ENCODE results near the gene GORASP1.

Gene GORASP1

DNA sequence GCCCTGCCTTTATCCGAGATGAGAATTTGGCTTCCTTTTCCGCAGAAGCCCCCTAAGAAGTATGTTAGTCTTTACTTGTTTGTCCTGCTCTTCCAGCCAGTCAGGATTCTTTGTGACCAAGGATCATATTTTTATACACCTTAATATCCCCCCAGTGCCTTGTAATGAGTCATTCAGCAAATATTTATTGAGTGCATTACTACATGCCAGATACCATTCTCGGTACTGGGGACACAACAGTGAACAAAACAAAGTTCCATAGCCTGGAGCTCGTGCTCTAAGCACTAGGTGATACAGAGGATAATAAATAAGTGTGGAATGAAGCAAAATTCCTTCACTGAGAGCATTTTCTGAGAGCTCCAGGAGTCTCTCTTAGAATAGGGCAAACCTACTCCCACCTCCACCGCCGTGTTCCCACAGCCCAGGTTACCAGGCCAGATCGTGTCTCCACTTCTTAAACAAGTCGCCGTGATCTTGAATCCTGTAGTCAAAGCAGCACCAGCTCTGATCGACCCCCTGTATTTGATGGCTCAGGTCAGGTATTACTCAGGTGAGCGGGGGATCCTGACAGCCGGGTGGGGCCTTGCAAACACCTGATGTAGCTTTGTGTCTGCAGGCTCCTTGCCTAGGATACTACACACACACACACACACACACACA lies 18.5 kb upstream of the GORASP1 start:
- H3K9me3 ChIP-seq (ENCODE audit: control insufficient read depth in 1 of 2, low read length in 2 of 2): no peaks in the 10 kb centered on the region
- H3K27ac ChIP-seq (ENCODE audit: low read depth, low read length): no peak overlapping the region
- no peak overlapping the region for H3K4me3 ChIP-seq (ENCODE audit: low read depth in 1 of 2, low read length in 2 of 2)
- H3K9ac ChIP-seq (ENCODE audit: low read depth in 1 of 2, low read length in 2 of 2): peak overlapping the region; percentile 10 to 15
- peaks cover 16 to 18% of the 10 kb centered on the region in 2 donors for H3K4me1 ChIP-seq (ENCODE audit: control insufficient read depth in 1 of 2, insufficient read depth in 2 of 2, low read length in 2 of 2)
- H3K27me3 ChIP-seq (ENCODE audit: control insufficient read depth in 1 of 2, insufficient read depth in 2 of 2, low read length in 2 of 2): no peaks in the 10 kb centered on the region
- H3K36me3 ChIP-seq (ENCODE audit: control insufficient read depth in 1 of 2, insufficient read depth in 2 of 2, low read length in 2 of 2): no peaks in the 10 kb centered on the region

GRCh38 chr3:39124876-39125840 lies 17.7 kb upstream of the GORASP1 start:
- no peaks in the 10 kb centered on the region for H3K27me3 ChIP-seq (ENCODE audit: control insufficient read depth in 1 of 2, insufficient read depth in 2 of 2, low read length in 2 of 2)
- no peak overlapping the region for H3K4me3 ChIP-seq (ENCODE audit: low read depth in 1 of 2, low read length in 2 of 2)
- H3K9me3 ChIP-seq (ENCODE audit: control insufficient read depth in 1 of 2, low read length in 2 of 2): no peaks in the 10 kb centered on the region
- peak overlapping the region in 1 of 2 donors; percentile 1 for H3K9ac ChIP-seq (ENCODE audit: low read depth in 1 of 2, low read length in 2 of 2)
- no peak overlapping the region for H3K27ac ChIP-seq (ENCODE audit: low read depth, low read length)
- no peaks in the 10 kb centered on the region for H3K36me3 ChIP-seq (ENCODE audit: control insufficient read depth in 1 of 2, insufficient read depth in 2 of 2, low read length in 2 of 2)
- H3K4me1 ChIP-seq (ENCODE audit: control insufficient read depth in 1 of 2, insufficient read depth in 2 of 2, low read length in 2 of 2): peaks cover 16 to 18% of the 10 kb centered on the region in 2 donors

- H3K27ac ChIP-seq (ENCODE audit: low read depth, low read length): no peak overlapping the region
- no peaks in the 10 kb centered on the region for H3K9me3 ChIP-seq (ENCODE audit: control insufficient read depth in 1 of 2, low read length in 2 of 2)
- no peaks in the 10 kb centered on the region for H3K27me3 ChIP-seq (ENCODE audit: control insufficient read depth in 1 of 2, insufficient read depth in 2 of 2, low read length in 2 of 2)
- H3K4me3 ChIP-seq (ENCODE audit: low read depth in 1 of 2, low read length in 2 of 2): no peak overlapping the region
- H3K36me3 ChIP-seq (ENCODE audit: control insufficient read depth in 1 of 2, insufficient read depth in 2 of 2, low read length in 2 of 2): no peaks in the 10 kb centered on the region
- H3K9ac ChIP-seq (ENCODE audit: low read depth in 1 of 2, low read length in 2 of 2): no peak overlapping the region
- H3K4me1 ChIP-seq (ENCODE audit: control insufficient read depth in 1 of 2, insufficient read depth in 2 of 2, low read length in 2 of 2): peaks cover 16 to 18% of the 10 kb centered on the region in 2 donors
Observed at GRCh38 chr3:39122813-39123212, 15.4 kb upstream of the GORASP1 start.

GRCh38 chr3:39121621-39122020 lies 14.2 kb upstream of the GORASP1 start:
- Histone ChIP-seq H3K4me3 (ENCODE audit: low read depth in 1 of 2, low read length in 2 of 2) (no peak overlapping the region), H3K9ac (ENCODE audit: low read depth in 1 of 2, low read length in 2 of 2) (no peak overlapping the region), H3K27me3 (ENCODE audit: control insufficient read depth in 1 of 2, insufficient read depth in 2 of 2, low read length in 2 of 2) (no peaks in the 10 kb centered on the region), H3K27ac (ENCODE audit: low read depth, low read length) (no peak overlapping the region), H3K9me3 (ENCODE audit: control insufficient read depth in 1 of 2, low read length in 2 of 2) (no peaks in the 10 kb centered on the region), H3K36me3 (ENCODE audit: control insufficient read depth in 1 of 2, insufficient read depth in 2 of 2, low read length in 2 of 2) (no peaks in the 10 kb centered on the region), H3K4me1 (ENCODE audit: control insufficient read depth in 1 of 2, insufficient read depth in 2 of 2, low read length in 2 of 2) (peaks cover 13% of the 10 kb centered on the region in 2 donors)

GRCh38 chr3:39118931-39119660 lies 11.7 kb upstream of the GORASP1 start:
- Histone ChIP-seq H3K9ac (ENCODE audit: low read depth in 1 of 2, low read length in 2 of 2) (no peak overlapping the region), H3K36me3 (ENCODE audit: control insufficient read depth in 1 of 2, insufficient read depth in 2 of 2, low read length in 2 of 2) (no peaks in the 10 kb centered on the region), H3K27ac (ENCODE audit: low read depth, low read length) (no peak overlapping the region), H3K27me3 (ENCODE audit: control insufficient read depth in 1 of 2, insufficient read depth in 2 of 2, low read length in 2 of 2) (no peaks in the 10 kb centered on the region), H3K9me3 (ENCODE audit: control insufficient read depth in 1 of 2, low read length in 2 of 2) (no peaks in the 10 kb centered on the region), H3K4me1 (ENCODE audit: control insufficient read depth in 1 of 2, insufficient read depth in 2 of 2, low read length in 2 of 2) (no peaks in the 10 kb centered on the region), H3K4me3 (ENCODE audit: low read depth in 1 of 2, low read length in 2 of 2) (no peak overlapping the region)

DNA sequence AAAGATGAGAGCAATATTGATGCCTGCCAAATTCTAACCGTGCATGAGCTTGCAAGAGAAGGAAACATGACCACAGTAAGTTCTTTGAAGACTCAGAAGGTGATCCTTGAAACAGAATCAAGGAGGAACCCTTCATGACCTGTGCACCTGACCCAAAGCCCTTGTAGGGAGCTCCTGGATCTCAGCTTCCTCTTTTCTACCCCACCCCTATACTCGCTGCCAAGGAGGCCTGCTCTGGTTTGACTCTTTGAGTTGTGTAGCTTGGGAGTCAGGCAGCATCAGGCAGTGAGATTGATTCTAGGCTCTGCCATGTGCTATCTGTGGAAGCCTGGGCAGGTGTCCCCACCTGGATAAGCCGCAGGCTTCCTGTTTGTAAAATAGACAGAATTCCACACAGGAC lies 10.7 kb upstream of the GORASP1 start:
- H3K4me1 ChIP-seq (ENCODE audit: control insufficient read depth in 1 of 2, insufficient read depth in 2 of 2, low read length in 2 of 2): no peaks in the 10 kb centered on the region
- no peak overlapping the region for H3K9ac ChIP-seq (ENCODE audit: low read depth in 1 of 2, low read length in 2 of 2)
- no peak overlapping the region for H3K27ac ChIP-seq (ENCODE audit: low read depth, low read length)
- no peaks in the 10 kb centered on the region for H3K36me3 ChIP-seq (ENCODE audit: control insufficient read depth in 1 of 2, insufficient read depth in 2 of 2, low read length in 2 of 2)
- no peaks in the 10 kb centered on the region for H3K9me3 ChIP-seq (ENCODE audit: control insufficient read depth in 1 of 2, low read length in 2 of 2)
- H3K4me3 ChIP-seq (ENCODE audit: low read depth in 1 of 2, low read length in 2 of 2): no peak overlapping the region
- H3K27me3 ChIP-seq (ENCODE audit: control insufficient read depth in 1 of 2, insufficient read depth in 2 of 2, low read length in 2 of 2): no peaks in the 10 kb centered on the region

- Histone ChIP-seq H3K4me3 (ENCODE audit: low read depth in 1 of 2, low read length in 2 of 2) (no peak overlapping the region), H3K9ac (ENCODE audit: low read depth in 1 of 2, low read length in 2 of 2) (no peak overlapping the region), H3K4me1 (ENCODE audit: control insufficient read depth in 1 of 2, insufficient read depth in 2 of 2, low read length in 2 of 2) (no peaks in the 10 kb centered on the region), H3K27me3 (ENCODE audit: control insufficient read depth in 1 of 2, insufficient read depth in 2 of 2, low read length in 2 of 2) (no peaks in the 10 kb centered on the region), H3K9me3 (ENCODE audit: control insufficient read depth in 1 of 2, low read length in 2 of 2) (no peaks in the 10 kb centered on the region), H3K36me3 (ENCODE audit: control insufficient read depth in 1 of 2, insufficient read depth in 2 of 2, low read length in 2 of 2) (no peaks in the 10 kb centered on the region), H3K27ac (ENCODE audit: low read depth, low read length) (no peak overlapping the region)
Observed at GRCh38 chr3:39115870-39116269, 8.4 kb upstream of the GORASP1 start.

DNA sequence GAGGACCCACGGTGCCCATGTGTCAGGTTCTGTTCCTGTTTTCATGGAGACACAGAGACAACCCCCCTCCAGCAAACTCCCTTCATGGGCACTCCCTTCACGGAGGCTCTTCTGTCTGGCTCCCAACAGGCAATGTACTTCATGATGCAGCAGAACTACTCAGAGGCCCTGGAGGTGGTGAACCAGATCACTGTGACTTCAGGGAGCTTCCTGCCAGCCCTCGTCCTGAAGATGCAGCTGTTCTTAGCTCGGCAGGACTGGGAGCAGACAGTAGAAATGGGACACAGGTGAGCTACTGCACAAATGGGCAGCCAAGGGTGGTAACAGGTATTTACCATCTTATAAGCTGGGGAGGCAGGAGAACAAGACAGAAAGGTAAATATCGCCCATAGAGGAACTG lies 7.0 kb upstream of the GORASP1 start:
- Histone ChIP-seq H3K27me3 (ENCODE audit: control insufficient read depth in 1 of 2, insufficient read depth in 2 of 2, low read length in 2 of 2) (no peaks in the 10 kb centered on the region), H3K9ac (ENCODE audit: low read depth in 1 of 2, low read length in 2 of 2) (no peak overlapping the region), H3K36me3 (ENCODE audit: control insufficient read depth in 1 of 2, insufficient read depth in 2 of 2, low read length in 2 of 2) (no peaks in the 10 kb centered on the region), H3K4me1 (ENCODE audit: control insufficient read depth in 1 of 2, insufficient read depth in 2 of 2, low read length in 2 of 2) (no peaks in the 10 kb centered on the region), H3K27ac (ENCODE audit: low read depth, low read length) (no peak overlapping the region), H3K9me3 (ENCODE audit: control insufficient read depth in 1 of 2, low read length in 2 of 2) (no peaks in the 10 kb centered on the region), H3K4me3 (ENCODE audit: low read depth in 1 of 2, low read length in 2 of 2) (no peak overlapping the region)

DNA sequence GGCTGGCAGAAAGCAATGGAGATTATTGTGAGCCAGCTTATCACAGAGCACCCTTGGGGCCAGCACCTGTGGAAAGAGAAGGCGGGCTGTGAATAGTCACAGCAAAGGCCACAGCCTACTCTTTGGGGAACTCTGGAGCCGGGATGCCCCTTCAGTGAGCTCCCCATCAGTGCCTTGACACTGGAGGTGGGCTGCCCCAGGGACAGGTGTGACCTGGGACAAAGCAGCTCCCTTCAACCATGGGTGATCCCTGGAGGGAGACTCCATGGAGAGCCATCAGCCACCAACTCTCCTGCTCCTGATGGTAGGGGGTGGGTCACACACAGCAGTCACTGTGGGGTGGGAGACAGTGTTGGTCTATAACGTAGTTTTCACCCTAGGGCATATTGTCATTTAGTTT lies 5.9 kb upstream of the GORASP1 start:
- Histone ChIP-seq H3K27ac (ENCODE audit: low read depth, low read length) (no peak overlapping the region), H3K9me3 (ENCODE audit: control insufficient read depth in 1 of 2, low read length in 2 of 2) (no peaks in the 10 kb centered on the region), H3K27me3 (ENCODE audit: control insufficient read depth in 1 of 2, insufficient read depth in 2 of 2, low read length in 2 of 2) (no peaks in the 10 kb centered on the region), H3K9ac (ENCODE audit: low read depth in 1 of 2, low read length in 2 of 2) (no peak overlapping the region), H3K4me3 (ENCODE audit: low read depth in 1 of 2, low read length in 2 of 2) (no peak overlapping the region), H3K4me1 (ENCODE audit: control insufficient read depth in 1 of 2, insufficient read depth in 2 of 2, low read length in 2 of 2) (peaks cover 2 to 7% of the 10 kb centered on the region in 2 donors), H3K36me3 (ENCODE audit: control insufficient read depth in 1 of 2, insufficient read depth in 2 of 2, low read length in 2 of 2) (no peaks in the 10 kb centered on the region)

DNA sequence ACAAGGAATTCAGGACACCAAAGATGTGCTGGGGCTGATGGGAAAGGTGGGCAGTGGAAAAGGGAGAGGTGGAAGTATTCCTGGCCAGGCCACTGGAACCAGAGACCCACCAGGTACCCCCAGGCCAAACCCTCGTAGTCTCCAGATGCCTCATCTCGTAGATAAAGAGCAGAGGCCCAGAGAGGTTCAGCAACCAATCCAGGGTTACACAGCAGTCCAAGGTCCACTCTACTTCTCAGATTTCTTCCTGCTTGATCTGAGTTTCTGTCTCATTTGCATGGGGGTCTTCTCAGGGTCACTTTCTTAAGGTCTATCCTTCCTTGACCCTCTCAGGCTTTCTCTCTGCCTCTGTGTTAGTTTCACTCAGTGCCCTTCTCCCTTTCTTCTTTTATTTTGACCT lies 5.1 kb upstream of the GORASP1 start:
- H3K27me3 ChIP-seq (ENCODE audit: control insufficient read depth in 1 of 2, insufficient read depth in 2 of 2, low read length in 2 of 2): no peaks in the 10 kb centered on the region
- H3K4me3 ChIP-seq (ENCODE audit: low read depth in 1 of 2, low read length in 2 of 2): no peak overlapping the region
- no peaks in the 10 kb centered on the region for H3K9me3 ChIP-seq (ENCODE audit: control insufficient read depth in 1 of 2, low read length in 2 of 2)
- H3K27ac ChIP-seq (ENCODE audit: low read depth, low read length): no peak overlapping the region
- no peaks in the 10 kb centered on the region for H3K36me3 ChIP-seq (ENCODE audit: control insufficient read depth in 1 of 2, insufficient read depth in 2 of 2, low read length in 2 of 2)
- no peak overlapping the region for H3K9ac ChIP-seq (ENCODE audit: low read depth in 1 of 2, low read length in 2 of 2)
- H3K4me1 ChIP-seq (ENCODE audit: control insufficient read depth in 1 of 2, insufficient read depth in 2 of 2, low read length in 2 of 2): peaks cover 8 to 13% of the 10 kb centered on the region in 2 donors

All from duodenal mucosa (tissue), 2 donors.